Heart right ventricle (tissue), 16 donors: Measurements from ENCODE around the gene PLD4. TPM values are rescaled to one million over a fixed set of nuclear protein-coding genes. Genes with fewer than 3 reads are reported as not detected.

ENCODE experiments used
- ATAC-seq, 8 donors: fragments of 200-7000 bp; cut with Tn5 transposase; one replicate each; pipeline ENCODE4 v1.9.1; 2020; ENCODE audit warnings: mild to moderate bottlenecking in 8 of 8, moderate library complexity in 8 of 8, moderate number of reproducible peaks in 1 of 8
- DNase-seq, 2 donors: peaks; one replicate each; pipeline ENCODE4 v3.0.0-alpha.2; 2020
- H3K27ac ChIP-seq, 10 donors: fragments of 200-600 bp; sonication (generic) in 2 of 10; one replicate each; pipeline versions ENCODE4 v1.5.0 to v1.8.0; 2020 to 2022; ENCODE audit warnings: mild to moderate bottlenecking in 3 of 10
- H3K27me3 ChIP-seq, 7 donors: fragments of 200-600 bp; one replicate each; pipeline ENCODE4 v1.8.0; 2021 to 2022; ENCODE audit warnings: mild to moderate bottlenecking in 2 of 7
- H3K36me3 ChIP-seq, 9 donors: fragments of 200-600 bp; sonication (generic) in 1 of 9; one replicate each; pipeline versions ENCODE4 v1.5.0 to v1.8.0; 2020 to 2022; ENCODE audit warnings: mild to moderate bottlenecking in 2 of 9
- H3K4me1 ChIP-seq, 9 donors: fragments of 200-600 bp; sonication (generic) in 1 of 9; one replicate each; pipeline versions ENCODE4 v1.5.0 to v1.8.0; 2020 to 2022; ENCODE audit warnings: mild to moderate bottlenecking in 4 of 9
- H3K4me3 ChIP-seq, 10 donors: fragments of 200-600 bp; sonication (generic) in 2 of 10; one replicate each; pipeline versions ENCODE4 v1.5.0 to v1.8.0; 2020 to 2022; ENCODE audit warnings: mild to moderate bottlenecking in 7 of 10, moderate library complexity in 2 of 10
- H3K9me3 ChIP-seq, 11 donors: fragments of 200-600 bp in 10 of 11; sonication (generic) in 2 of 11; one replicate each; pipeline versions ENCODE4 v1.5.0 to v1.8.0; 2013 to 2022; ENCODE audit warnings: mild to moderate bottlenecking in 2 of 11, control low read depth in 1 of 11, moderate library complexity in 1 of 11
- CTCF ChIP-seq, 9 donors: fragments of 200-600 bp; sonication (generic) in 2 of 9; IDR thresholded peaks; one replicate each; pipeline versions ENCODE4 v1.5.0 to v1.8.0; 2021 to 2022; ENCODE audit warnings: antibody characterized with exemption in 9 of 9, mild to moderate bottlenecking in 5 of 9, moderate library complexity in 1 of 9
- WGBS, 2 donors: extraction: QIAGEN DNeasy Blood & Tissue Kit; methylation state at CpG; one replicate each; pipeline ENCODE4 v1.1.7; 2013; ENCODE audit warnings: inconsistent platforms in 1 of 2; 5-methylcytosine and 5-hydroxymethylcytosine counted together
- intact Hi-C, 10 donors: fragments of 100-400 bp; cut with DNase I; formaldehyde crosslinking; loops; one replicate each; pipeline versions ENCODE4 v1.11.1 to v1.14.2; 2022
- polyA plus RNA-seq, 2 donors: library from polyadenylated mRNA; stranded (reverse); fragments of 200-250 nt; gene quantifications; one replicate each; pipeline ENCODE4 v1.2.3, GENCODE V29; 2013
- total RNA-seq, 10 donors: library from RNA; stranded (reverse); fragmentation: NEBNext Ultra II Directional in 3 of 10; extraction: Animal tissue kit (Norgen Biotek cat#: 25700) in 3 of 10; gene quantifications; one replicate each; pipeline versions ENCODE4 v1.2.1 to v1.2.4, GENCODE V29; 2021 to 2023
- donor health status: Arrhythmogenic right ventricular cardiomyopathy.
- donor health status: ischemic (EF 13 %, LVEDD 7.1; RV severe dilation, severe dysfunction).
- donor health status: healthy with polysubstance abuse.
- donor health status: DM: no; HTN: yes; CAD: no.
- donor health status: DM: no; HTN: no; CAD: no.
- donor health status: ischemic (EF 25% LVEDD 6.9; RV normal size, moderate dysfunction).
- donor health status: ischemic (EF 25% LVEDD 5.7; RV mildly dilated, moderate dysfunction).
- donor health status: healthy.
- donor health status: DM: yes; HTN: yes; CAD: no.
- donor health status: Ischemic cardiomyopathy.
- donor health status: ischemic (EF 35%, LVEDD 5.7; RV mildly dilated, moderate dysfunction).
- donor health status: nonischemic (EF 11% LVEDD 7.7; RV severe dilation, severe dysfunction).
- donor health status: DM: yes; HTN: yes; CAD: no.
- donor health status: PGD.
- donor health status: ischemic (EF 29% LVEDD 5.4; RV normal size, mild dysfunction).
- donor health status: nonischemic (EF 23%, LVEDD 6.1; RV moderate dilation, normal function).

Gene PLD4
- total and polyA plus RNA-seq, 12 donors = 0.07 to 0.91 (median 0.47) TPM; not detected in 1

GRCh38 chr14:104971447-104972240 lies 47.0 kb downstream of the PLD4 start:
- TF ChIP-seq CTCF (IDR thresholded peaks at IDR 0.05) = no peak
- ATAC-seq = no peak
- H3K27ac ChIP-seq = peak overlapping the region in 4 of 10 donors; percentile 37 to 79 (median 70)
- H3K36me3 ChIP-seq = no peaks in the 10 kb centered on the region
- peaks cover 0 to 39% (median 9%) of the 10 kb centered on the region in 7 donors for H3K27me3 ChIP-seq
- intact Hi-C loops = loop anchor here in 2 of 10 donors (10.0 kb wide), 3 partner anchors 77 to 383 kb away; no protein-coding TSS in a partner anchor
- no peak overlapping the region for H3K4me3 ChIP-seq
- peaks cover 29 to 99% (median 70%) of the 10 kb centered on the region in 9 donors for H3K4me1 ChIP-seq
- 94 to 98% methylated on average over 12 of the region's 12 CpGs for WGBS, 2 donors
- peak in 1 of 2 donors; percentile 12 for DNase-seq
- H3K9me3 ChIP-seq = no peaks in the 10 kb centered on the region

- H3K27ac ChIP-seq = peak overlapping the region; percentile 23 to 79 (median 62)
- no peak overlapping the region for H3K4me3 ChIP-seq
- TF ChIP-seq CTCF (IDR thresholded peaks at IDR 0.05) = no peak
- peaks cover 0 to 39% (median 13%) of the 10 kb centered on the region in 7 donors for H3K27me3 ChIP-seq
- no peaks in the 10 kb centered on the region for H3K36me3 ChIP-seq
- DNase-seq = peak in 1 of 2 donors; percentile 11
- H3K4me1 ChIP-seq = peaks cover 22 to 99% (median 67%) of the 10 kb centered on the region in 9 donors
- WGBS, 2 donors = 89 to 91% methylated on average over 28 of the region's 28 CpGs
- ATAC-seq = no peak
- intact Hi-C loops = loop anchor here in 2 of 10 donors (10.0 kb wide), 3 partner anchors 78 to 382 kb away; no protein-coding TSS in a partner anchor
- H3K9me3 ChIP-seq = no peaks in the 10 kb centered on the region
These were observed 47.8 kb downstream of the PLD4 start for GRCh38 chr14:104972301-104973134.

- H3K27me3 ChIP-seq = peaks cover 0 to 39% (median 13%) of the 10 kb centered on the region in 7 donors
- peak overlapping the region; percentile 23 to 79 (median 62) for H3K27ac ChIP-seq
- no peaks in the 10 kb centered on the region for H3K36me3 ChIP-seq
- ATAC-seq = peak in 4 of 8 donors; percentile 8 to 75 (median 52)
- H3K9me3 ChIP-seq = no peaks in the 10 kb centered on the region
- no peak overlapping the region for H3K4me3 ChIP-seq
- 72 to 77% methylated on average over 12 of the region's 12 CpGs for WGBS, 2 donors
- peaks cover 21 to 98% (median 66%) of the 10 kb centered on the region in 9 donors for H3K4me1 ChIP-seq
- intact Hi-C loops = loop anchor here in 2 of 10 donors (10.0 kb wide), 3 partner anchors 78 to 382 kb away; no protein-coding TSS in a partner anchor
- no peak for TF ChIP-seq CTCF (IDR thresholded peaks at IDR 0.05)
- DNase-seq = peak; percentile 51 to 73
These were observed 48.4 kb downstream of the PLD4 start for GRCh38 chr14:104973135-104973384.
